ENCODE data around the gene ME1.

DNA sequence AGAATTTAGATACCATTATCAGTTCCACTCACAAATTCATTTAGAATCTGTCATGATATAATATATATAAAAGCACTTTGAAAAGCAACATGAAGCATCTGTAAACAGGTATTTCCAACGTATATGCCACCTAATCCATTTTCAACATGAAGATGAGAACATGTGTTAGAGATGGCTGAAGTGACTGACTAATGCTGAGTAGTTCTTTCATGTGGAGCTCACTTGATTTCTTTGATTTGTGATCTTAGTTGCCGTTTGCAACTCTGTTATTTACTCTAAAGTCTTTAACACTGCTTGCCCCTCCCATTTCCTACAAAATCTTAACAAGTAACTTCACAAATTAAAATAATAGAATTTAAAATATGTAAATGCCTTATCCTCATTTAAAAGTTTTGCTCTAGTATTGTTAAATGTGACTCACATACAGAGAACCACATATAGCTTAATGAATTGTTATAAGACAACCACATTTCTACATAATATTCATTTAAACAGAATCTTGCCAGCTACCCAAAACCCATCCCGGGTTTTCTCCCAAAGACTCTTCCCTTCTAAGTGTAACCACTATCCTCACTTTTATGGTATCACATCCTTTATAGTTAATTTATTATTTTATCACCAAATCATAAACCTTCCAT is 78.3 kb downstream of the ME1 start:
- TF ChIP-seq, protein P1, sequence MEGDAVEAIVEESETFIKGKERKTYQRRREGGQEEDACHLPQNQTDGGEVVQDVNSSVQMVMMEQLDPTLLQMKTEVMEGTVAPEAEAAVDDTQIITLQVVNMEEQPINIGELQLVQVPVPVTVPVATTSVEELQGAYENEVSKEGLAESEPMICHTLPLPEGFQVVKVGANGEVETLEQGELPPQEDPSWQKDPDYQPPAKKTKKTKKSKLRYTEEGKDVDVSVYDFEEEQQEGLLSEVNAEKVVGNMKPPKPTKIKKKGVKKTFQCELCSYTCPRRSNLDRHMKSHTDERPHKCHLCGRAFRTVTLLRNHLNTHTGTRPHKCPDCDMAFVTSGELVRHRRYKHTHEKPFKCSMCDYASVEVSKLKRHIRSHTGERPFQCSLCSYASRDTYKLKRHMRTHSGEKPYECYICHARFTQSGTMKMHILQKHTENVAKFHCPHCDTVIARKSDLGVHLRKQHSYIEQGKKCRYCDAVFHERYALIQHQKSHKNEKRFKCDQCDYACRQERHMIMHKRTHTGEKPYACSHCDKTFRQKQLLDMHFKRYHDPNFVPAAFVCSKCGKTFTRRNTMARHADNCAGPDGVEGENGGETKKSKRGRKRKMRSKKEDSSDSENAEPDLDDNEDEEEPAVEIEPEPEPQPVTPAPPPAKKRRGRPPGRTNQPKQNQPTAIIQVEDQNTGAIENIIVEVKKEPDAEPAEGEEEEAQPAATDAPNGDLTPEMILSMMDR (IDR thresholded peaks at IDR 0.05; ENCODE audit: low read depth, low read length, poor library complexity, severe bottlenecking) = no peak
- TF ChIP-seq EZH2phosphoT487 (IDR thresholded peaks at IDR 0.05; ENCODE audit: borderline replicate concordance, low read length) = no peak

Data from DOHH2 (cell line).